Heart left ventricle (tissue), 16 donors: Measurements from ENCODE around the gene KCNH1. TPM values are rescaled to one million over a fixed set of nuclear protein-coding genes. Genes with fewer than 3 reads are reported as not detected.

Experiments
- ATAC-seq, 4 donors: fragments of 200-7000 bp; cut with Tn5 transposase; one replicate each; pipeline ENCODE4 v1.9.1; 2020 to 2022; ENCODE audit warnings: moderate library complexity in 4 of 4, mild to moderate bottlenecking in 3 of 4, moderate number of reproducible peaks in 1 of 4
- DNase-seq, 5 donors: peaks; one replicate each; pipeline ENCODE4 v3.0.0-alpha.2; 2020
- H3K27ac ChIP-seq, 12 donors: fragments of 200-600 bp; sonication (generic) in 4 of 12; one replicate each; pipeline versions ENCODE4 v1.5.0 to v1.8.0; 2016 to 2022; ENCODE audit warnings: mild to moderate bottlenecking in 2 of 12
- H3K27me3 ChIP-seq, 9 donors: fragments of 200-600 bp; sonication (generic) in 2 of 9; one replicate each; pipeline versions ENCODE4 v1.5.1 to v1.8.0; 2016 to 2022; ENCODE audit warnings: mild to moderate bottlenecking in 3 of 9
- H3K36me3 ChIP-seq, 9 donors: fragments of 200-600 bp; sonication (generic) in 2 of 9; one replicate each; pipeline versions ENCODE4 v1.5.0 to v1.8.0; 2018 to 2022; ENCODE audit warnings: mild to moderate bottlenecking in 2 of 9
- H3K4me1 ChIP-seq, 12 donors: fragments of 200-600 bp; sonication (generic) in 4 of 12; one replicate each; pipeline versions ENCODE4 v1.5.0 to v1.8.0; 2016 to 2022; ENCODE audit warnings: mild to moderate bottlenecking in 3 of 12
- H3K4me3 ChIP-seq, 12 donors: fragments of 200-600 bp; sonication (generic) in 4 of 12; one replicate each; pipeline versions ENCODE4 v1.5.0 to v1.8.0; 2017 to 2022; ENCODE audit warnings: mild to moderate bottlenecking in 9 of 12, moderate library complexity in 4 of 12
- H3K9me3 ChIP-seq, 12 donors: fragments of 200-600 bp; sonication (generic) in 4 of 12; one replicate each; pipeline versions ENCODE4 v1.5.0 to v1.8.0; 2016 to 2022; ENCODE audit warnings: mild to moderate bottlenecking in 1 of 12
- POLR2A ChIP-seq, 2 donors: fragments of 450-650 bp; IDR thresholded peaks; one replicate each; pipeline ENCODE4 v1.6.1; 2017; ENCODE audit warnings: antibody characterized with exemption in 2 of 2, mild to moderate bottlenecking in 2 of 2, moderate library complexity in 2 of 2
- WGBS, 4 donors: extraction: QIAGEN DNeasy Blood & Tissue Kit in 2 of 4; methylation state at CpG; one replicate each; pipeline versions ENCODE4 v1.1.5 to v1.1.7; 2013 to 2018; 5-methylcytosine and 5-hydroxymethylcytosine counted together
- intact Hi-C, 10 donors: fragments of 100-400 bp; cut with DNase I; formaldehyde crosslinking; loops; one replicate each; pipeline versions ENCODE4 v1.11.1 to v1.14.2; 2022
- polyA plus RNA-seq, 2 donors: library from polyadenylated mRNA; stranded (reverse); fragments of 200-250 nt; gene quantifications; one replicate each; pipeline ENCODE4 v1.2.3, GENCODE V29; 2013
- total RNA-seq, 9 donors: library from RNA; depleted of rRNA in 2 of 9; stranded (reverse); fragments of >200 nt in 2 of 9; fragmentation: NEBNext Ultra II Directional in 3 of 9; extraction: Animal tissue kit (Norgen Biotek cat#: 25700) in 3 of 9; gene quantifications; one replicate each; pipeline versions ENCODE4 v1.1.0 to v1.2.4, GENCODE V29; 2016 to 2023
- TF ChIP-seq, protein P1 (sequence below), 12 donors: fragments of 200-600 bp; sonication (generic) in 4 of 12; IDR thresholded peaks; one replicate each; pipeline versions ENCODE4 v1.5.0 to v1.8.0; 2018 to 2022; ENCODE audit warnings: antibody characterized with exemption in 12 of 12, mild to moderate bottlenecking in 5 of 12
- donor health status: ischemic (EF 13 %, LVEDD 7.1; RV severe dilation, severe dysfunction).
- donor health status: healthy with polysubstance abuse.
- donor health status: DM: no; HTN: yes; CAD: no.
- donor health status: DM: no; HTN: no; CAD: no.
- donor health status: ischemic (EF 25% LVEDD 6.9; RV normal size, moderate dysfunction).
- donor health status: ischemic (EF 25% LVEDD 5.7; RV mildly dilated, moderate dysfunction).
- donor health status: healthy.
- donor health status: DM: yes; HTN: yes; CAD: no.
- donor health status: ischemic (EF 35%, LVEDD 5.7; RV mildly dilated, moderate dysfunction).
- donor health status: nonischemic (EF 11% LVEDD 7.7; RV severe dilation, severe dysfunction).
- donor health status: DM: yes; HTN: yes; CAD: no.
- donor health status: PGD.
- donor health status: ischemic (EF 29% LVEDD 5.4; RV normal size, mild dysfunction).
- donor health status: nonischemic (EF 23%, LVEDD 6.1; RV moderate dilation, normal function).

Gene KCNH1
- total and polyA plus RNA-seq, 11 donors: 0.03 TPM; not detected in 10

DNA sequence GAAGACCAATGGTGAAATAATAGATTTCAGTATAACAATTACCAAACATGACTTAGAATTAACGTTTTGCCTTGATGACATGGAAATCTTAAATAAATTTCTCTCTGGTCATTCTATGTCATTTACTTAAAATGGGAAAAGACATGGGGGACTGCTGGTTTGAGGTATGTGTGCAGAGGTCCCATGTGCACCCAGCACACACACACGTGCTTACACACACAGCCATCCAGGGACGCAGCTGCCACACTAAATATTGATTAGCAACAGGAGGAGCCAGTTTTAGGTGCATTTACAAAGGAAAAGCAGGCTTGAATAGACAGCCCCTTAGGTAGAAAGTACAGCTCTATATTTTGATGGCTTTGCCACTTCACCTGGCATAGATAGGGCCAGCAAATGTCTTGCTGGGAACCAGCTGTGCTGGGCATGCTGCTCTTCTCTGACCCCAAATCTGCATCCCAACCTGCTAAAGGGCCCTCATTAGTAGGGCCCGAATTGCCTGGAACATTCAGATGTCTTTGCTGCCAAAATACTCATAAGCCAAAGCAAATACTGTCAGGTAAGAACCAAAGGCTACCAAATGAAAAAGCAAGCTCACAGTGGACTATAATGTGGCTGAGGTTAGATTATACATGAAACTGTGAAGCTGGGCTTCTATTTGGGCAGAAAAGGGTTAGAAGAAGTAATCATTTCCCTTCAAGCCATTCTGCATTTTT lies 405.4 kb downstream of the KCNH1 start:
- Histone ChIP-seq H3K36me3 (no peaks in the 10 kb centered on the region), H3K4me3 (no peak overlapping the region), H3K27ac (no peak overlapping the region), H3K4me1 (no peaks in the 10 kb centered on the region), H3K27me3 (peaks cover 0 to 3% (median 0%) of the 10 kb centered on the region in 9 donors), H3K9me3 (no peaks in the 10 kb centered on the region)
- WGBS, 4 donors: 62 to 83% (median 75%) methylated on average over 4 of the region's 4 CpGs
- no peak for DNase-seq
- intact Hi-C loops: no loop called here
- no peak for TF ChIP-seq POLR2A (IDR thresholded peaks at IDR 0.05)
- TF ChIP-seq, protein P1, sequence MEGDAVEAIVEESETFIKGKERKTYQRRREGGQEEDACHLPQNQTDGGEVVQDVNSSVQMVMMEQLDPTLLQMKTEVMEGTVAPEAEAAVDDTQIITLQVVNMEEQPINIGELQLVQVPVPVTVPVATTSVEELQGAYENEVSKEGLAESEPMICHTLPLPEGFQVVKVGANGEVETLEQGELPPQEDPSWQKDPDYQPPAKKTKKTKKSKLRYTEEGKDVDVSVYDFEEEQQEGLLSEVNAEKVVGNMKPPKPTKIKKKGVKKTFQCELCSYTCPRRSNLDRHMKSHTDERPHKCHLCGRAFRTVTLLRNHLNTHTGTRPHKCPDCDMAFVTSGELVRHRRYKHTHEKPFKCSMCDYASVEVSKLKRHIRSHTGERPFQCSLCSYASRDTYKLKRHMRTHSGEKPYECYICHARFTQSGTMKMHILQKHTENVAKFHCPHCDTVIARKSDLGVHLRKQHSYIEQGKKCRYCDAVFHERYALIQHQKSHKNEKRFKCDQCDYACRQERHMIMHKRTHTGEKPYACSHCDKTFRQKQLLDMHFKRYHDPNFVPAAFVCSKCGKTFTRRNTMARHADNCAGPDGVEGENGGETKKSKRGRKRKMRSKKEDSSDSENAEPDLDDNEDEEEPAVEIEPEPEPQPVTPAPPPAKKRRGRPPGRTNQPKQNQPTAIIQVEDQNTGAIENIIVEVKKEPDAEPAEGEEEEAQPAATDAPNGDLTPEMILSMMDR (IDR thresholded peaks at IDR 0.05): no peak
- no peak for ATAC-seq

- TF ChIP-seq POLR2A (IDR thresholded peaks at IDR 0.05): no peak
- TF ChIP-seq, protein P1 (IDR thresholded peaks at IDR 0.05): no peak
These were observed 406.2 kb downstream of the KCNH1 start for GRCh38 chr1:210727709-210728108.

DNA sequence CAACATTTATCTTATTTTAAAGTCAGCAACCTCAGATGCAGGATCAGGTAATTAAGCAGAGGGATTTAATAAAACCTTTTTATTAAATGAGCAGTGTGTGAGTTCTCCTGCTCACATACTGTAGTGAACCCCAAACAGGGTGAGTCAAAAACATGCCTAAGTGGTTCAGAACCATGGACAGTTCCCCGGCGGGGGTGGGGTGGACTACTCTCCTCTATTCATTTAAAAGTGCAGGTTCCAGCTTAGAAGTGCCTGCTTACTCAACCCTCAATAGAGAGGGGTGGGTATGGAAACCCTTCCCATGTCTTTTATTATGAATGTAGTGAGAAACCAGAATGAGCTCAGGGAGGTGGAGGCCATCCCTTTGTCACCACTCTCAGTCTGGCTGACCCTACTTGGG lies 407.3 kb downstream of the KCNH1 start:
- no peak for ATAC-seq
- Histone ChIP-seq H3K9me3 (no peaks in the 10 kb centered on the region), H3K27me3 (peaks cover 0 to 3% (median 0%) of the 10 kb centered on the region in 9 donors), H3K4me1 (no peaks in the 10 kb centered on the region), H3K36me3 (no peaks in the 10 kb centered on the region), H3K27ac (no peak overlapping the region), H3K4me3 (no peak overlapping the region)
- intact Hi-C loops: no loop called here
- no peak for TF ChIP-seq POLR2A (IDR thresholded peaks at IDR 0.05)
- TF ChIP-seq, protein P1 (IDR thresholded peaks at IDR 0.05): no peak
- WGBS, 4 donors: 0 to 6% (median 2%) methylated on average over 2 of the region's 2 CpGs
- DNase-seq: no peak

More at GRCh38 chr1:210727709-210728108, 406.2 kb downstream of the KCNH1 start:
- intact Hi-C loops: no loop called here
- DNase-seq (no peak), ATAC-seq (no peak)
- Histone ChIP-seq H3K27ac (no peak overlapping the region), H3K9me3 (no peaks in the 10 kb centered on the region), H3K36me3 (no peaks in the 10 kb centered on the region), H3K4me3 (no peak overlapping the region), H3K4me1 (no peaks in the 10 kb centered on the region), H3K27me3 (peaks cover 0 to 3% (median 0%) of the 10 kb centered on the region in 9 donors)
- 21 to 47% (median 42%) methylated on average over 2 of the region's 2 CpGs for WGBS, 4 donors

DNA sequence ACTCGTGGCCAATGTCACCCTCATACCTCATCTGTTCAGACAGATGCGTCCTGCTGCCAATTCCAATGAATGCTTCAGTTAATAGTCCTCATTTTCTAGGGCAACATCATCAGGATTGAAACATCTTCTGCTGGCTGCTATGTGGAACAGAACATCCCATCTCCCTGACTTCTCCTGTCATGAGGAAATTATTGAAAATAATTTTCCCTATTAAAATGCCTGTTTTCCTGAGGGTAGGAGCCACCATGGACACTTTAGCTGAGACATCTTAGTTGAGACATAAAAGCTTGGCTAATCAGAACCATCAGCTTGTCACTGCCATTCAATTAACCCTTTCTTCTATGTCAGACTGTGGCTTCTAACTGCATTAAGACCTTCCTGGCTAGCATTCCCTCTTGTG lies 409.2 kb downstream of the KCNH1 start:
- H3K27me3 ChIP-seq: peaks cover 0 to 3% (median 0%) of the 10 kb centered on the region in 9 donors
- no peaks in the 10 kb centered on the region for H3K36me3 ChIP-seq
- intact Hi-C loops: no loop called here
- no peaks in the 10 kb centered on the region for H3K4me1 ChIP-seq
- no peak overlapping the region for H3K4me3 ChIP-seq
- DNase-seq: no peak
- TF ChIP-seq POLR2A (IDR thresholded peaks at IDR 0.05): no peak
- TF ChIP-seq, protein P1 (IDR thresholded peaks at IDR 0.05): no peak
- ATAC-seq: no peak
- no peak overlapping the region for H3K27ac ChIP-seq
- no peaks in the 10 kb centered on the region for H3K9me3 ChIP-seq
- 74 to 86% (median 81%) methylated on average over 2 of the region's 2 CpGs for WGBS, 4 donors
